H1 (cell line): ENCODE results near the gene MGMT. TPM values are rescaled to one million over a fixed set of nuclear protein-coding genes. Genes with fewer than 3 reads are reported as not detected.

Source experiments
- EP300 ChIP-seq, 2 experiments: IDR thresholded peaks; 1 replicate in 1 of 2; 2 replicates in 1 of 2; pipeline ENCODE4 v1.6.1; 2011 to 2012; ENCODE audit warnings: low read depth in 2 of 2, low read length in 2 of 2, mild to moderate bottlenecking in 2 of 2, borderline replicate concordance in 1 of 2, inconsistent platforms in 1 of 2, moderate library complexity in 1 of 2
- POLR2AphosphoS5 ChIP-seq: IDR thresholded peaks from 2 replicates; pipeline ENCODE4 v1.6.1; 2011; ENCODE audit warnings: low read depth, low read length
- TAF7 ChIP-seq: optimal IDR thresholded peaks from 2 replicates; pipeline ENCODE3; 2011; ENCODE audit warnings: low read depth, mild to moderate bottlenecking, inconsistent platforms, low read length, moderate library complexity, borderline replicate concordance
- polyA plus RNA-seq, 7 experiments: library from polyadenylated mRNA; depleted of rRNA in 3 of 7; stranded (reverse) in 5 of 7; unstranded in 2 of 7; fragments of >200 nt in 5 of 7; fragments of 200-250 nt in 2 of 7; gene quantifications; 1 replicate in 5 of 7; 2 replicates in 1 of 7; 4 replicates in 1 of 7; pipeline versions ENCODE4 v1.2.1 to v1.2.3, GENCODE V29; 2011 to 2013; ENCODE audit warnings: missing spikeins in 2 of 7, mixed read lengths in 2 of 7
- total RNA-seq: library from RNA; stranded (reverse); fragmentation: NEBNext Ultra II Directional; extraction: Animal tissue kit (Norgen Biotek cat#: 25700); gene quantifications from 2 replicates; pipeline ENCODE4 v1.2.1, GENCODE V29; 2021

MGMT gene
- total and polyA plus RNA-seq, 2 of the 8 experiments (the other 6 are each of a cell fraction or from before 2014, with no cell fraction given) = 9.9 to 10.7 TPM

DNA sequence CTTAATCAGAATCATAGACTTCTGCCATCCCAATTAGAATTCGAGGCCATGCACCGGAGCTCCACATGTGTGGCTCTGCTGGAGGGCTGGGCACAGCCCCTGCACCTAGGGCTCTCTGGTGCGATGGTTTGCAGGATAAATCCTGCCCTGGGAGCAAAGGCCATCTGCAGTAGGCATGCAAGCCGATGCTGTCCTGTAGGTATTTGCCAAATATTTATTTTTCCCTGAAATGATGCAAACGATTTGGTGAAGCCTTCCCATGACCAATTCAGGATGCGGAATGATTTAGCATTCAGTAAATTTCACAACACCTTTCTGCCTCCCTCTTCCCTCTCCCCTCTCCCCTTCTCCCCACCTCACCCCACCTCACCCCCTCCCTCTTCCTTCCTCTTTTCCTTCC, 326.4 kb downstream of the MGMT start (continued):
- TF ChIP-seq EP300 (IDR thresholded peaks at IDR 0.05; ENCODE audit: borderline replicate concordance in 1 of 2, low read depth in 2 of 2, low read length in 2 of 2) = no peak
- TF ChIP-seq POLR2AphosphoS5 = no peak
- TF ChIP-seq TAF7 = no peak
